ES-I3 (cell line): ENCODE measurements around the gene RTN4R.

ENCODE experiments used
- H3K36me3 ChIP-seq: 2 replicates; pipeline ENCODE4 v1.6.1; 2013; ENCODE audit warnings: mild to moderate bottlenecking, low read length, control low read depth, moderate library complexity; ENCODE audit not compliant: insufficient read depth
- H3K4me1 ChIP-seq: 2 replicates; pipeline ENCODE4 v1.6.1; 2013; ENCODE audit warnings: mild to moderate bottlenecking, control low read depth, low read length; ENCODE audit not compliant: insufficient read depth
- H3K9ac ChIP-seq: 2 replicates; pipeline ENCODE4 v1.6.1; 2013; ENCODE audit warnings: low read depth, mild to moderate bottlenecking, low read length, moderate library complexity
- H3K9me3 ChIP-seq: 2 replicates; pipeline ENCODE4 v1.6.1; 2013; ENCODE audit warnings: mild to moderate bottlenecking, low read length, moderate library complexity; ENCODE audit not compliant: control insufficient read depth, insufficient read depth

Gene RTN4R

DNA sequence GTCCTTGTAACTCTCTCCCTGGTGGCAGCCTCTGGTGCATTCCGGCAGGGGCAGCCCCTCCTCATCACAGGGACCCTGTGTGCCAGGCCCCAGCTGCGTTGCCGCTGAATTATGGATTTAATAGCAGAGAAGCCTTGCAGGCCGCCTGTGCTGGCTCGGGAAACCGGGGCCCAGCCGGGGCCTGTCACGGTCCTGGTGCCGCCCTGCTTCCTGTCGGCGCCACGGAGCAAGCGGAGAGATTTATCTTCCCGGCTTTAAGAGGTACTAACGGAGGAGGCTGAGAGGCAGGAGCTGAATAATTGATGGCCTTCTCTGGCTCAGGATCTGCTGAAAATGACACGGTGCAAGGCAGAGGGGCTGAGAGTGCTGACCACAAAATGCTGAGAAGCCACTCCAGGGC, 63.3 kb downstream of the RTN4R start:
- no peaks in the 10 kb centered on the region for H3K36me3 ChIP-seq
- H3K4me1 ChIP-seq, result peaks cover 30% of the 10 kb centered on the region
- no peak overlapping the region for H3K9ac ChIP-seq
- H3K9me3 ChIP-seq, result no peaks in the 10 kb centered on the region

DNA sequence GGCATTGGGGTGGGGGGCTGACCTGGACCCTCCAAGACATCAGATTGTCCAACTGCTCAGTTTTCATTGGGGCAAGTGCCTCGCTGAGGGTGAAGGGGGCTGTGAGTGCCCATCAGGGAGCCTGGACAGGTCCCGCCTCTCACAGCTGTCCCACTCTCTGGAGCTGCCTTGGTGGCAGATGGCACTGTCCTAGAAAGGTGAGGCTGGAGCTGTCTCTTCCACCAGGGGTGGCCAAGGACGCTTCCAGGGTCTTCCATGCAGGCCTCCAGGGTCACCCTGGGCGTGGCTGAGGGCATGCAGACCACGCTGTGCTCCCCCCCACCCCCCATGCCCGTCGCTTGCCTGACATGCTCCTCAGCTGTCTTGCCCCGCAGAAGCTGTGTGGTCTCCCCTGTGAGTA, 63.8 kb downstream of the RTN4R start:
- H3K9me3 ChIP-seq, result no peaks in the 10 kb centered on the region
- peaks cover 30% of the 10 kb centered on the region for H3K4me1 ChIP-seq
- H3K36me3 ChIP-seq, result no peaks in the 10 kb centered on the region
- no peak overlapping the region for H3K9ac ChIP-seq

DNA sequence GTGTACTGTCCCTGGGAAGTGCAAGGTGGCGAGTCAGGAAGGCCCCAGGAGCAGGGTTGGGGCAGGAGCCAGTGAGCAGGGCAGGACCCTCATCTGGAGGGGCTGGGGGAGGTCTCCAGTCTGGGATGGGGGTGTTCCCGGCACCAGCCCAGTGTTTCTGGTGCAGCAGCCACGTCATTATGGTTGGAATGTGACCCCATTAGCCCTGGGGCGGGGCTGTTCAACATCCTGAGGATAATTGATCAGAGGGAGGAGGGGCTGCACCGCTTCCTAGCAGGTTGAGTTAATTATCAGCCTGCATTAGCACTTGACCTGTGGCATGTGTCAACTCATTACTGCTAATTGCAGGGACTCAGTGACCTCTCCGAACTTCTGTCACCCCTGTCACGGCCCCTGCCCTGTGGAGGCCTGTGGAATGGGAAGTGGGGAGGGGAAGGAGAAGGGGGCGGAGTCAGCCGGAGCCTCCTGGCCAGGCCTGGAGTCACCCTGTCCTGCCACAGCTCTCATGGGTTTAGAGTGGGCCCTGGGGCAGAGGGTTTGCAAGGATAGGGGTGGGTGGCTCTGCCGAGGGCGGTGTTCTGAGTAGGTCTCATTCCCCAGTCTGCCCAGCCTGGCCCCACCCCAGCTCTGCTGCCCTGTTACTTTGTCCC, 64.4 kb downstream of the RTN4R start:
- H3K4me1 ChIP-seq, result peaks cover 30% of the 10 kb centered on the region
- H3K36me3 ChIP-seq, result no peaks in the 10 kb centered on the region
- no peaks in the 10 kb centered on the region for H3K9me3 ChIP-seq
- no peak overlapping the region for H3K9ac ChIP-seq

DNA sequence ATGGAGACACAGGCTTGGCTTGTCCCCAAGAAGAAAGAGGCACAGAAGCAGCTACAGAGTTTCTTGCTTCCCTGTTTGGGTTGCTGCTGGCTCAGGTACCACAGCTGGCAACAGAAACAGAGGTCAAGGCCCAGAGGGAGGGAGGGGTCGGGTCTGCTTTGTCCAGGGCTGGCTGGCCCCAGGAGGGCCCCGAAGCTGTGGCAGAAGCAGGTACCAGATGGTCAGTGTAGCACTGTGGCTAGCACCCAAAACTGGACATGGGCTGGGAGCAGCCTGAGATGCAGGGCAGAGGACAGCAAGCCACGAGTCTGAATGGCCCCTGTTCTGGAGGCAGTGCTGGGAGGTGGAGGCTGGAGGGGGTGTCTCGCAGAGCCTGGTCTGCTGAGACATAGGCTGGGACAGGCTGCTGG, 65.0 kb downstream of the RTN4R start:
- Histone ChIP-seq H3K9me3 (no peaks in the 10 kb centered on the region), H3K4me1 (peaks cover 30% of the 10 kb centered on the region), H3K9ac (no peak overlapping the region), H3K36me3 (no peaks in the 10 kb centered on the region)

DNA sequence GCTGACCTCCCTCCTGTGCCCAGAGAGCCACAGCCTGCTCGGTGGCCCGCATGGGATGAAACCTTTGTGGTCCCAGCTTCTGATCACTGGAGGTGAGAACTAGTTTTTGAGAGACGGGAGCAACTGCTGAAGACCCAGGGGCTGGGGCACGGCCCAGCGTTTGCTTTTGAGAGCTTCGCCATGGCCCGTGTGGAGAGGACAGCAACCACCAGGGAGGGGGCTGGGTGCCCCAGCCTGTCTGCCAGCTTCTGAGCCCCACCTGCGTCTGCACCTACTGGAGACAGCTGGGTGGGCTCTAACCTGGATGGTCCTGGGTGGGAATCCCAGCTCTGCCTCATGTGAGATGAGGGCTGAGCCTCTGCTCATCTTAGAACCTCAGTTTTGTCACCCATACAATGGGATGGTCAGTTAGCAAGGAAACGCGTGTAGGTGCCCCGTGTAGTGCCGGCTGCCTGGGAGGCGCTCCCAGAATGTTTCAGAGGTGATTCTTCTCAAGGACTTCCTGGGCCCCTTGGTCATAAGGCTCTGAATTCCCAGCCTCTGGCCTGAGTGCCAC, 66.2 kb downstream of the RTN4R start:
- Histone ChIP-seq H3K36me3 (no peaks in the 10 kb centered on the region), H3K9ac (no peak overlapping the region), H3K4me1 (peaks cover 30% of the 10 kb centered on the region), H3K9me3 (no peaks in the 10 kb centered on the region)

DNA sequence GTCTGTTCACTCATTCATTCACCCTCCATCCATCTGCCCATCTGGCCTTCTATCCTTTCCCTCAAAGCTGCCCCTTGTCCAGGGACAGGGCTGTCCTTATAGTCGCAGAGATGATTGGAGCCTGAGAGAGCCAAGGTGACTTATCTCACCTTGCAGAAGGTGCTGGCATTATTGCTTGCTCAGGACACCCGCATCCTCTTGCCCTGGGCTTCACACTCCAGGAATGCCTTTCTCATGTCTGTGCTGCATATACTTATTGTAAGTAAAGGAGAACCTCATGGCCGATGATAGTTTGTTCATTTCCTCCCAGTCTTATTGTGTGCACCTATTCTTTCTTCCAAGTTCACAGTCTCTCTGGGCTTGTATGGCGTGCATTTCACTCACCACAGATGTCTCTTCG, 68.2 kb downstream of the RTN4R start:
- Histone ChIP-seq H3K4me1 (peaks cover 20% of the 10 kb centered on the region; the same call in 1 of the 2 replicates), H3K9ac (no peak overlapping the region), H3K36me3 (no peaks in the 10 kb centered on the region), H3K9me3 (no peaks in the 10 kb centered on the region)

DNA sequence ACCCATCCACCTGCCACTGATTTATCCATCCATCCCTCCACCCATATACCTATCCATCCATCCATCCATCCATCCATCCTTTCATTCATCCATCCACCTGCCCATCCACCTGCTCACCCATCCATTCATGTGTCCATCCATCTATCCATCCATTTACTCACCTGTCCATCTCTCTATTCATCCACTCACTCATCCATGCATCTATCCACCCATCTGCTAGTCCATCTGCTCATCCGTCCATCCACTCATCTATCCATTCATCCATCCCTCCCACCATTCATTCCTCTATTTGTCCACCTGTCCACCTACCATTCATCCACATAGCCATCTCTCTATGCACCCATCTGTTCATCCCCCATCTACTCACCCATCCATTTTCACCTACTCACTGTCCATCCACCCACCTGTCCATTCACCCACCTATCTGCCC, 68.7 kb downstream of the RTN4R start:
- Histone ChIP-seq H3K9me3 (no peaks in the 10 kb centered on the region), H3K36me3 (no peaks in the 10 kb centered on the region), H3K4me1 (peaks cover 19% of the 10 kb centered on the region; the same call in 1 of the 2 replicates), H3K9ac (no peak overlapping the region)

DNA sequence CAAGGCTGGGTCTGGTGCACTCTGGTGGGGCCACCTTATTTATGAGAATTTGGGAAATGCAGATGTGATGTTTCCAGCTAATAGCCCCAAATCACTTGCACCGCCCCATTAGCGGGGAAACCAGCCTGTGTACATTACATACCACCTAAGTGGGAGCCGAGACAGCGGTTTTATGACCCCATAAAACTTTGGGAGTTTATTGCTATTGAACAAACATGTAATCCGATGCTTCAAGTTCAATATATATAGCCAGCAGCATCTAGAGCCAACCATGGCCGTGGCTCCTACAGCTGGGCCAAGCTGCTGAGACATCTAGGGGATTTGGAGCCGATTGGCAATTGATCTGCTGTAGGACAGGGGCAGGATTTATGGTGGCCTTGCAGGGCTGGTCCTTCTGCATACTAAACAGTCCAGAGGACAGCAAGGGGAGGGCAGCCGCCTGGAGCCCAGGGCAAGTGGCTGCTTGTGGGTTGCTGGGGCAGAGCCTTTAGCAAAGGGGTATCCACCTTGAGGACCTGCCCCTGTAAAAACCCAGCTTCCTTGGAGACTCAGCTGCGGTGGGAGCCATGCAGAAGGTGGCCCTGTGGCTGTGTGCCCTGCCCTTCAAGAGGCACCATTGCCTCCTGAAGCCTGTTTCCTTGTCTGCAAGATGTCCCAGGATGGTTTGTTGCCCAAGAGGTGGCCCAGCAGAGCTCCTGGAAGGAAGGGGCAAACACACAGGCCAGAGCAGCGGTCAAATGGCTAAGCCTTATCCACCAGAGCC, 69.4 kb downstream of the RTN4R start:
- Histone ChIP-seq H3K4me1 (peaks cover 12% of the 10 kb centered on the region; the same call in 1 of the 2 replicates), H3K9ac (no peak overlapping the region), H3K9me3 (no peaks in the 10 kb centered on the region), H3K36me3 (no peaks in the 10 kb centered on the region)

DNA sequence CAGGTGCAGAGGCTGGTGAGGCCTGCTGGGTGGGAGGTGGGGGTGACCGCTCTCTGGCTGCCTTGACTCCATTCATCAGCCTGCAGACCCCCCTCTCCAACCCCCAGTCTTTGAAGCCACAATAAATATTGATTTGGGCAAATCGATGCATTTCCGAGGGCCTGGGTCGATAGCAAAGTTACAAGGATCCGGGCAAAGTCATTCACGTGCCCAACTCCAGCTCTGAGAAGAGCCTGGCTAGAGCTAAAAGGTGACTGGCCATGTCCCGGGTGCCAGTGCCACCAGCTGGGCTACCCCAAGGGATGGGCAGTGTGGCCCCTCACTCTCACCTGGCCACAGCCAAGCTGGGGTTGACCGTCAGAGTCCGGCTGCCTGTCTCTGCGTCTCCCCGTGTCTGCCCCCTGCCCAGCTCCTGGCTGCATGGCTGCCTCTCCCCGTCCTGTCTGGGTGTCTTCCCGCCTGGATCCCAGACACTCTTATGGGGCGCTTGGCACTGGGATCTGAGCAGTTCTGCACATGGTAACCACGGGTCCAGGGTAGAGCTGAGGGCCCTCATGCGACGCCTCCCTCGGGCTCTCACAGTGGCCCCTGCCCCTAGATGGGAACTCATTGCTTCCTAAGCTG, 70.6 kb downstream of the RTN4R start:
- Histone ChIP-seq H3K4me1 (peaks cover 4% of the 10 kb centered on the region; the same call in 1 of the 2 replicates), H3K9ac (no peak overlapping the region), H3K9me3 (no peaks in the 10 kb centered on the region), H3K36me3 (no peaks in the 10 kb centered on the region)

DNA sequence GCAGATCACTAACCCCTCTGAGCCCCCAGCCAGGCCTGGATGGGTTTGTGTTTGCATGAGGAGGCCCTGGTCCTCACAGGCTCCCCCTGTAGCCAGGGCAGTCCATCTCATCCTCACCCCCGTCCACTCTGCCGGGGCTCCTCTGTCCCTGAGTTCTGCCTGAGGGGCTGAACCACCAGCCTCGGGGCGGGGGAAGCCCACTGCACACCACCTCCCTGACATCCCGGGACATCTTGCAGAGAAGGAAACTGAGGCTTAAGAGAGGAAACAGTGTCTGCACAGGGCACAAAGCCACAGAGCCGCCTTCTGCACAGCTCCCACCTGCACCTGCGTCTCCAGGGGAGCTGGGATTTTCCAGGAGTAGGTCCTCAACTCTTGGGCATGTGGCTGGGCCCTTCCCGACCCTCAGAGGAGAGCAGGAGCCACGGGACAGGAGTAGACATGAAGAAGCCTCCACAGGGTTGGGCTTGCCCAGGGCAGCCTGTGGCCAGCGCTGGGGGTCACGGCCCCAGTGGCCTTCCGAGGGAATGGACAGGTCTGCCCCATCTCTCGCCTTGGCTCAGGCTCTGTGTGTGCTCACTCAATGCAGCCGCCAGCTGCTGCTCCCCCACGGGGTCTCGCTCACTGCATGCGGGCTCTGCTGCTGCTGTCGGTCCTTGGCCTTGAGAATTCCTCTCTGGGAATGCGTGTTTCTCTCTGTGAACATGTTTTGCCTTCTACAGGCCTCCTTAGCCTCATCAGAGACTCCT, 71.8 kb downstream of the RTN4R start:
- H3K9me3 ChIP-seq, result no peaks in the 10 kb centered on the region
- no peaks in the 10 kb centered on the region for H3K36me3 ChIP-seq
- no peak overlapping the region for H3K9ac ChIP-seq
- peaks cover 4% of the 10 kb centered on the region; the same call in 1 of the 2 replicates for H3K4me1 ChIP-seq

DNA sequence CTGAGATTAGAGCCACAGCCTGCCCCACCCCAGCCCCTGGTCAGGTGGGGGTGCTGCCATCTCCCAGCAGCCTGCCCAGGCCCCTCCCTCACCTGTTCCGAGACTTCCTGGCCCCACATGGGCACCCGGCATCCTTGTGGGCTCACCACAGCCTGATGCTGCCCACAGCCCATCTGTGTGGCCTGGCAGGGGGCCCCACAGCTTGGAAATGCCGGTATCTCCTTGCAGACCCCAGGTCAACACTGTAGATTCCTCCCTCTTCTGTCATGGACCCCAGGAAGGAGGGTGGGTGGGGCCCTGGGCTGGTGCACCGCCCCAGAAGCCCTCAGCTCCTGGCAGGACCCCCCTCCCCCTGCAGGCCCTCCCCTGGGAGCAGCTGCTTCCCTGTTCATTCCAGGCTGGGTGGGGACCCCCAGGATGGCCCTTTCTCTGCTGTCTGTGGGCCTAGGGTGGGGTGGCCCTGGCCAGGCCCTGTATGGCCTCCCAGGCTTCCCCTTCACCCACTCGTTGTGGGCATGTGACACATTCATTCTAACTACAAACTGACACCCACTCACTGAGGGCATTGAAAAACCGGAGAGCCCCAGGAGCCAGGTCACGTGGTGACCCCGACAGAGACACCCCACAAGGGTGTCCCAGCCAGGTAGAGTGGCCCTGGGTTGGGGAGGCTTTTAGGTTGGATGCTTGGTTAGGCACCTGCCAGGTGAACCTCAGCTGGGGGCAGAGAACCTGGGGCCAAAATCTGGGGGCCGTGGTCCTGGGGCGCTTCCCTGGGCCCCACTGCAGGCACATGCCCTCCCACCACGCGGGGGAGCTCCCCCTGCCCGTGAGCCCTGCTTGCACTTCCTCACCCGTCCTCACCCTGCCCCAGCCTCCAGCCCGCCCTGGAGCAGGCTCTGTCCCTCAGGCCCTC, 73.2 kb downstream of the RTN4R start:
- no peak overlapping the region for H3K9ac ChIP-seq
- no peaks in the 10 kb centered on the region for H3K36me3 ChIP-seq
- no peaks in the 10 kb centered on the region for H3K9me3 ChIP-seq
- no peaks in the 10 kb centered on the region for H3K4me1 ChIP-seq

DNA sequence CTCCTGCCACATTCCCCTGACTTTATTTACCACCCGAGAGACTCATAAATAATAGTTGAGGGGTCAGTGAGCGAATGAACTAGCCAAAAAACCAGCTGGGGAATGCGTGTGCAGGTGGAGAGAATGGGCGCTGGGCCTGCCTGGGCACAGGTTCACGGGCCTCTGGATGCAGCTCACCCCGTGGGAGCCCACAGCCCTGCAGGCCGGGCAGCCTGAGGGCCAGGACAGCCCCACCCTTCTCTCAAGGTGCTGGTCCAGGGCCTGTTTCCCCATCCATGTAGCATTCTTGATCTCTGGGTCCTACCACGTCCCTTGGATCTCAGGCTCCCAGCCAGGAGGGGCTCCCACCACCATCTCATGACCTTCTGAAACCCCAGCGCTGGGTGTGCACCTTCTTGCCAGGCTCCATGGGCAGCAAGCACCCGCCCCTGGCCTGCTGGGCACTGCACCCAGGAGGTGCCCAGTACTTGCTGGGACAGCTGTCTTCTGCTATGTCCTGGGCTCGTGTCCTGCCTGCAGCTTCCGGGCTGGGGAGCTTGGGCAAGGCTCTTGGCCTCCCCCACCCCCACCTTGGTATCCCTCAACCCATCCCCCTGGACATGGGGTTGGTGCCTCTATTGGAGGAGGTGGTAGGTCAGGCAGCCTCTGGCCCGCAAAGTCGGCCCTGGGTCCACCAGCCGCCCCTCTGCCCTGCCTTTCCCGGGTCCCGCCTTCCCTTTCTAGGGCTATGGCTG, 74.2 kb downstream of the RTN4R start:
- H3K9me3 ChIP-seq, result no peaks in the 10 kb centered on the region
- H3K4me1 ChIP-seq, result no peaks in the 10 kb centered on the region
- no peaks in the 10 kb centered on the region for H3K36me3 ChIP-seq
- H3K9ac ChIP-seq, result no peak overlapping the region
